AG04450 (cell line): ENCODE results near the gene UGDH. TPM values are rescaled to one million over a fixed set of nuclear protein-coding genes. Genes with fewer than 3 reads are reported as not detected.

Source experiments
- CTCF ChIA-PET: fragments of 300-600, 350-600 bp; formaldehyde crosslinking; extraction: SDS; loops from one replicate; lab custom pipeline; 2022; ENCODE audit warnings: antibody characterized with exemption, inconsistent platforms; lab: Charles Lee
- POLR2A ChIA-PET: fragments of 350-600 bp; formaldehyde crosslinking; extraction: SDS; loops from one replicate; lab custom pipeline; 2021; ENCODE audit warnings: antibody characterized with exemption, inconsistent platforms; lab: Yijun Ruan, JAX
- DNase-seq: peaks from one replicate; pipeline ENCODE4 v3.0.0-alpha.2; 2011; ENCODE audit warnings: low read depth, low spot score
- H3K27ac ChIP-seq: one replicate; pipeline ENCODE4 v1.5.1; 2012; ENCODE audit warnings: low read depth, low read length, control low read depth
- H3K27me3 ChIP-seq: one replicate; pipeline ENCODE4 v1.6.0; 2012; ENCODE audit warnings: low read length; ENCODE audit not compliant: control insufficient read depth, insufficient read depth
- H3K4me3 ChIP-seq: 2 replicates; pipeline ENCODE4 v1.5.1; 2011; ENCODE audit warnings: mild to moderate bottlenecking, low read depth, low read length, control low read depth
- H3K9me3 ChIP-seq: 2 replicates; pipeline ENCODE4 v1.5.1; 2012; ENCODE audit warnings: low read length; ENCODE audit not compliant: control insufficient read depth, insufficient read depth
- polyA minus RNA-seq: library from RNA; depleted of rRNA, polyadenylated mRNA; stranded (reverse); fragments of >200 nt; gene quantifications from 2 replicates; pipeline ENCODE4 v1.2.3, GENCODE V29; 2011; rRNA and poly(A)+ RNA removed
- polyA plus RNA-seq: library from polyadenylated mRNA; depleted of rRNA; stranded (reverse); fragments of >200 nt; gene quantifications from 2 replicates; pipeline ENCODE4 v1.2.3, GENCODE V29; 2011; rRNA removed
- TF ChIP-seq, protein P1 (sequence below): IDR thresholded peaks from 2 replicates; pipeline ENCODE4 v1.5.1; 2011; ENCODE audit warnings: low read depth, low read length, control low read depth, inconsistent platforms

UGDH gene
- 87.8 and 117 TPM in 2 replicates for polyA plus RNA-seq
- 86.4 and 146 TPM in 2 replicates for polyA minus RNA-seq

DNA sequence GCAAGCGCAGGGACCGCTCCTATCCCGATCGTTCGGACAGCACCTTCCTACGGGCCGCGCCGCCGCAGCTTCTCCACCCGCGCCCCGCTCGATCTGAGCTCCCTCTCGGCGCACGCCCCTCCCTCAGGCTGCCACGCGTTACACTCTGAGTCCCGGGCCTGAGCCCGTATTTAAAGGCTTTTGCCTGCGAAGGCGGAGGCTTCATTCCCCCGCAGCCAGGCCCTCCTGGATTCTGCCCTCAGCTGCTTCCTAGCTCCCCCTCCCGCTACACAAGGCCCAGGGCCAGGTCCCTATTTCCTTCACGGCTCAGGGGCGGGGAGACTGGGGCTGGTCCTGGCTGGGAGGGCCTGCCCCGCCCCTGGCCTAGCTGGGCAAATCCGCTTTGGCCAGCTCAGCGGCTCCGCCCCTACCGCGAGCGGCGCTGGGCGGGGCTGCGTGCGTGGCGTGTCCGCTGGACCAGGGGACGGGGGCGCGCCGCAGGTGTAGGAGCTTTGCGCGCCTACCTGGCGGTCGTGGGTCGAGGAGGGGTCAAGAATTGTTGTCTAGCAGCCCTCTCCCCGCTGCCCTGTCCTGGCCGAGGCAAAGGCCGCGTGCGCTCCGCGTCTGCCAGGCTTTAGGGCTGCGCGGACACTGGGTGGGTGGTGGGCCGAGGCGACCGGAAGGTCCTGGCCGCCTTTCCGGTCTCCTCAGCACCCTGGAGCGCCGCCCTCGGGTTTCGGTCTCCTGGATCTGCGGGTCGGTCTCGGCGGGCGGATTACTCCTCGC, at the start of gene UGDH:
UGDH (minus strand) TSS at position 144 of the 765 bp plus-strand sequence. CDS start 5,927 bp downstream, outside the sequence.
- Histone ChIP-seq H3K27ac (peak within 1 kb of the TSS; percentile 97), H3K4me3 (peak within 1 kb of the TSS; percentile 92), H3K27me3 (no peaks in the 10 kb centered on the region), H3K9me3 (peaks cover 13% of the 10 kb centered on the region)
- TF ChIP-seq, protein P1, sequence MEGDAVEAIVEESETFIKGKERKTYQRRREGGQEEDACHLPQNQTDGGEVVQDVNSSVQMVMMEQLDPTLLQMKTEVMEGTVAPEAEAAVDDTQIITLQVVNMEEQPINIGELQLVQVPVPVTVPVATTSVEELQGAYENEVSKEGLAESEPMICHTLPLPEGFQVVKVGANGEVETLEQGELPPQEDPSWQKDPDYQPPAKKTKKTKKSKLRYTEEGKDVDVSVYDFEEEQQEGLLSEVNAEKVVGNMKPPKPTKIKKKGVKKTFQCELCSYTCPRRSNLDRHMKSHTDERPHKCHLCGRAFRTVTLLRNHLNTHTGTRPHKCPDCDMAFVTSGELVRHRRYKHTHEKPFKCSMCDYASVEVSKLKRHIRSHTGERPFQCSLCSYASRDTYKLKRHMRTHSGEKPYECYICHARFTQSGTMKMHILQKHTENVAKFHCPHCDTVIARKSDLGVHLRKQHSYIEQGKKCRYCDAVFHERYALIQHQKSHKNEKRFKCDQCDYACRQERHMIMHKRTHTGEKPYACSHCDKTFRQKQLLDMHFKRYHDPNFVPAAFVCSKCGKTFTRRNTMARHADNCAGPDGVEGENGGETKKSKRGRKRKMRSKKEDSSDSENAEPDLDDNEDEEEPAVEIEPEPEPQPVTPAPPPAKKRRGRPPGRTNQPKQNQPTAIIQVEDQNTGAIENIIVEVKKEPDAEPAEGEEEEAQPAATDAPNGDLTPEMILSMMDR: no peak
- CTCF ChIA-PET: interaction anchor here (1.4 kb wide), 1 partner anchor 59 kb away, joined by 6 read pairs; no protein-coding TSS in a partner anchor
- POLR2A ChIA-PET: interaction anchor here (0.5 to 2.6 kb wide), 44 partner anchors 8 to 529 kb away, joined by 3 to 64 read pairs (median 5); partner anchors contain the start of genes LIAS, N4BP2, RPL9 and SMIM14
- DNase-seq: peak; percentile 98

DNA sequence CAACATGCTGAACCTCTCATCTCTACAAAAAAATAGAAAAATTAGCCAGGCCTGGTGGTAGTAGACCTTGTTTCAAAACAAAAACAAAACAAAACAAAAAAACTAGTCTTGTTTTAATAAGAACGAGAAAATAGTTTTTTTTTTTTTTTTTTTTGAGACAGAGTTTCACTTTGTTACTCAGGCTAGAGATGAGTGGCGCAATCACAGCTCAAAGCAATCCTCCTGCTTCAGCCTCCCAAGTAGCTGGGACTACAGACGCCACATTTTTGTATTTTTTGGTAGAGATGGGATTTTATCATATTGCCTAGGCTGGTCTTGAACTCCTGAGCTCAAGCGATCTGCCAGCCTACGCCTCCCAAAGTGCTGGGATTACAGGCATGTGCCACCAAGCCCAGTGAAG, 47.7 kb upstream of the UGDH start:
- TF ChIP-seq, protein P1: no peak
- Histone ChIP-seq H3K27me3 (no peaks in the 10 kb centered on the region), H3K9me3 (no peaks in the 10 kb centered on the region), H3K4me3 (no peak overlapping the region), H3K27ac (no peak overlapping the region)
- no peak for DNase-seq
- POLR2A ChIA-PET: interaction anchor here (0.7 kb wide), 1 partner anchor 30 kb away, joined by 5 read pairs; no protein-coding TSS in a partner anchor
- CTCF ChIA-PET: no interaction called here

DNA sequence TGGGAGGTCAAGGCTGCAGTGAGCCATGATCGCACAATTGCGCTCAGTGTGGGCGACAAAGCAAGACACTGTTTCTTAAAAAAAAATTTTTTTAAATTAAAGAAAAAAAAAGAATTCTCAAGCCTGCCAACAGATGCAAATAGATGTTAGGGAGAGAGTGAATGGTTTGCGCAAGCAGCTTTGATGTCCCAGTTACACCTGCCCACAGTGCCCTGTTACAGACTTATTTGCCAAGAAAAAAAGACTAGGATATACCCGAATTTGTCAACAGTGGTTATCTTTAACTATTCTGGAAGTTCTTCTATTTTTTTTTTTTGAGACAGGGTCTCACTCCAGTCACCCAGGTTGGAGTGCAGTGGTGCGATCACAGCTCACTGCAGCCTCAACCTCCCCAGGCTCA, 44.3 kb upstream of the UGDH start:
- ChIA-PET POLR2A (no interaction called here), CTCF (no interaction called here)
- DNase-seq: no peak
- no peaks in the 10 kb centered on the region for H3K27me3 ChIP-seq
- TF ChIP-seq, protein P1: no peak
- H3K4me3 ChIP-seq: no peak overlapping the region
- H3K9me3 ChIP-seq: no peaks in the 10 kb centered on the region
- H3K27ac ChIP-seq: no peak overlapping the region

GRCh38 chr4:39571054-39571453, 43.8 kb upstream of the UGDH start:
- ChIA-PET POLR2A (no interaction called here), CTCF (no interaction called here)
- TF ChIP-seq, protein P1: no peak
- no peak overlapping the region for H3K27ac ChIP-seq
- no peaks in the 10 kb centered on the region for H3K27me3 ChIP-seq
- no peaks in the 10 kb centered on the region for H3K9me3 ChIP-seq
- no peak for DNase-seq
- no peak overlapping the region for H3K4me3 ChIP-seq

DNA sequence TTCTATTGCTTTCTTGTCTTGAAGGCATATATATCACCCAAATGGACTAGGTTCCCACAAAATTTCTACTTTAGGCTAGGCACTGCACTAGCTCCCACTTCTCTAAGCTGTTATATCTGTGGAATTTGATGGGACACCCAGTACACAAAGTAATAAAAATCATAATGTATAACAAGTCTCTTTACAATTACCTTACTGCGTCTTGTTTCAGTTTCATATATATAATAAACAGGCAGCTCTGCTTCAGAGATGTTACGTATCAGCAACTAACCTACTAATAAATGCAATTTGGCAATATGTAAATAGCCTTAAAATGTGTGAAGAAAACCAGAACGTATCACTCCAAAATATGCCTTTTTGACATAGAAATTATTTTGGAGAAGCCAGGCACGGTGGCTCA, 42.0 kb upstream of the UGDH start:
- ChIA-PET POLR2A (interaction anchor here (1.2 kb wide), 1 partner anchor 42 kb away, joined by 4 read pairs; the partner anchor contains the start of gene UGDH), CTCF (no interaction called here)
- no peak for DNase-seq
- H3K4me3 ChIP-seq: no peak overlapping the region
- TF ChIP-seq, protein P1: no peak
- H3K27me3 ChIP-seq: no peaks in the 10 kb centered on the region
- H3K27ac ChIP-seq: no peak overlapping the region
- peaks cover 4% of the 10 kb centered on the region; the same call in 1 of the 2 replicates for H3K9me3 ChIP-seq
